Prostate gland (tissue), 2 donors: ENCODE results near the gene IL36B. TPM values are rescaled to one million over a fixed set of nuclear protein-coding genes. Genes with fewer than 3 reads are reported as not detected.

Source experiments
- DNase-seq: peaks from one replicate; pipeline ENCODE4 v3.0.0-alpha.2; 2019; ENCODE audit warnings: low spot score
- H3K27ac ChIP-seq, 2 donors: fragments of 200-600 bp; sonication (generic); 2 replicates each; pipeline ENCODE4 v1.5.1; 2017 to 2019
- H3K27me3 ChIP-seq: fragments of 200-600 bp; sonication (generic); replicated peaks from 2 replicates; pipeline ENCODE4 v1.5.1; 2019; ENCODE audit not compliant: insufficient read depth
- H3K36me3 ChIP-seq, 2 donors: fragments of 200-600 bp; sonication (generic); 1 replicate in 1 of 2; 2 replicates in 1 of 2; pipeline versions ENCODE4 v1.5.1 to v1.8.1; 2017 to 2019
- H3K4me1 ChIP-seq: fragments of 200-600 bp; sonication (generic); replicated peaks from 2 replicates; pipeline ENCODE4 v1.5.1; 2019
- H3K4me3 ChIP-seq, 2 donors: fragments of 200-600 bp; sonication (generic); 2 replicates each; pipeline ENCODE4 v1.5.1; 2017 to 2019
- H3K9me3 ChIP-seq: fragments of 200-600 bp; sonication (generic); 2 replicates; pipeline ENCODE4 v1.5.1; 2017
- POLR2A ChIP-seq: fragments of 450-650 bp; IDR thresholded peaks from one replicate; pipeline ENCODE4 v1.6.1; 2016; ENCODE audit warnings: antibody characterized with exemption, mild to moderate bottlenecking
- POLR2AphosphoS5 ChIP-seq: sonication (generic); formaldehyde crosslinking; IDR thresholded peaks from one replicate; pipeline ENCODE4 v1.6.1; 2017; ENCODE audit warnings: antibody characterized with exemption
- WGBS: methylation state at CpG from one replicate; pipeline ENCODE4 v1.1.5; 2018; 5-methylcytosine and 5-hydroxymethylcytosine counted together
- intact Hi-C: fragments of 100-400 bp; cut with DNase I; formaldehyde crosslinking; loops from one replicate; pipeline ENCODE4 v1.14.2; 2022
- total RNA-seq, 2 donors: library from RNA; depleted of rRNA; stranded (reverse); fragments of >200 nt; gene quantifications; one replicate each; pipeline ENCODE4 v1.1.0, GENCODE V29; 2016
- TF ChIP-seq, protein P1 (sequence below), 4 experiments: fragments of 200-600 bp in 2 of 4; fragments of 450-650 bp in 2 of 4; sonication (generic) in 2 of 4; IDR thresholded peaks; 1 replicate in 3 of 4; 2 replicates in 1 of 4; pipeline ENCODE4 v1.5.1; 2016 to 2019; ENCODE audit warnings: antibody characterized with exemption in 4 of 4, mild to moderate bottlenecking in 2 of 4, moderate library complexity in 2 of 4

IL36B gene
- total RNA-seq, 2 donors from 2014 or later = not detected

DNA sequence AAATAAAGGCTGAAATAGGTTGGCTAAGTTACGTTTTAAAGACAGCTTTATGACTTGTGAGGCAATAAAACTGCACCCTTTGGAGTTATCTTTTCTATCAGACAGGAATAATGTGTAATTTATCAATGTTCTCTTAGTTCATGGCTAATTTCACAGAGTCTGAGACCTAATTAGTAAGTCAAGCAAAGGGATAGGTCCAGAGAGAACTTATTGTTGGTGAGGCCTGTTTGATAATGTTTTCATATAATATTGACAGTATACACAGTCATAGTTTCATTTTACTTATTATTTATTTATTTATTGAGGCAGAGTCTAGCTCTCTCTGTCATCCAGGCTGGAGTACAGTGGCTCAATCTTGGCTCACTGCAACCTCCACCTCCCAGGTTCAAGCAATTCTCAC is 4.5 kb upstream of the IL36B start:
- TF ChIP-seq, protein P1, sequence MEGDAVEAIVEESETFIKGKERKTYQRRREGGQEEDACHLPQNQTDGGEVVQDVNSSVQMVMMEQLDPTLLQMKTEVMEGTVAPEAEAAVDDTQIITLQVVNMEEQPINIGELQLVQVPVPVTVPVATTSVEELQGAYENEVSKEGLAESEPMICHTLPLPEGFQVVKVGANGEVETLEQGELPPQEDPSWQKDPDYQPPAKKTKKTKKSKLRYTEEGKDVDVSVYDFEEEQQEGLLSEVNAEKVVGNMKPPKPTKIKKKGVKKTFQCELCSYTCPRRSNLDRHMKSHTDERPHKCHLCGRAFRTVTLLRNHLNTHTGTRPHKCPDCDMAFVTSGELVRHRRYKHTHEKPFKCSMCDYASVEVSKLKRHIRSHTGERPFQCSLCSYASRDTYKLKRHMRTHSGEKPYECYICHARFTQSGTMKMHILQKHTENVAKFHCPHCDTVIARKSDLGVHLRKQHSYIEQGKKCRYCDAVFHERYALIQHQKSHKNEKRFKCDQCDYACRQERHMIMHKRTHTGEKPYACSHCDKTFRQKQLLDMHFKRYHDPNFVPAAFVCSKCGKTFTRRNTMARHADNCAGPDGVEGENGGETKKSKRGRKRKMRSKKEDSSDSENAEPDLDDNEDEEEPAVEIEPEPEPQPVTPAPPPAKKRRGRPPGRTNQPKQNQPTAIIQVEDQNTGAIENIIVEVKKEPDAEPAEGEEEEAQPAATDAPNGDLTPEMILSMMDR (IDR thresholded peaks at IDR 0.05) = no peak
- TF ChIP-seq POLR2A (no peak), POLR2AphosphoS5 (no peak)
- DNase-seq = no peak
- 11% methylated on average over 1 of the region's 1 CpG for WGBS
- Histone ChIP-seq H3K4me3 (no peak overlapping the region), H3K4me1 (no peaks in the 10 kb centered on the region), H3K9me3 (no peaks in the 10 kb centered on the region), H3K36me3 (no peaks in the 10 kb centered on the region), H3K27me3 (no peaks in the 10 kb centered on the region), H3K27ac (no peak overlapping the region)
- intact Hi-C loops = no loop called here

DNA sequence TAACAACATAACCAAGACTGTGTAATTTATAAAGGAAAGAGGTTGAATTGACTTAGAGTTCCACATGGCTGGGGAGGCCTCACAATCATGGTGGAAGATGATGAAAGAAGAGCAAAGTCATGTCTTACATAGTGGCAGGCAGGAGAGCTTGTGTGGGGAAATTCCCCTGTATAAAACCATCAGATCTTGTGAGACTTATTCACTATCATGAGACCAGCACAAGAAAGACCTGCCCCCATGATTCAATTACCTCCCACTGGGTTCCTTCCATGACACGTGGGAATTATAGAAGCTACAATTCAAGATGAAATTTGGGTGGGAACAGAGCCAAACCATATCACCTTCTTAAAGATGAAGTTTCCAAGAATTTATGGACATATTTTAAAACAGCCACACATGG is 3.9 kb upstream of the IL36B start:
- intact Hi-C loops = no loop called here
- Histone ChIP-seq H3K27ac (no peak overlapping the region), H3K27me3 (no peaks in the 10 kb centered on the region), H3K4me3 (no peak overlapping the region), H3K9me3 (no peaks in the 10 kb centered on the region), H3K4me1 (no peaks in the 10 kb centered on the region), H3K36me3 (no peaks in the 10 kb centered on the region)
- 27% methylated on average over 1 of the region's 1 CpG for WGBS
- no peak for DNase-seq
- TF ChIP-seq, protein P1 (IDR thresholded peaks at IDR 0.05) = no peak
- TF ChIP-seq POLR2AphosphoS5 (no peak), POLR2A (no peak)

DNA sequence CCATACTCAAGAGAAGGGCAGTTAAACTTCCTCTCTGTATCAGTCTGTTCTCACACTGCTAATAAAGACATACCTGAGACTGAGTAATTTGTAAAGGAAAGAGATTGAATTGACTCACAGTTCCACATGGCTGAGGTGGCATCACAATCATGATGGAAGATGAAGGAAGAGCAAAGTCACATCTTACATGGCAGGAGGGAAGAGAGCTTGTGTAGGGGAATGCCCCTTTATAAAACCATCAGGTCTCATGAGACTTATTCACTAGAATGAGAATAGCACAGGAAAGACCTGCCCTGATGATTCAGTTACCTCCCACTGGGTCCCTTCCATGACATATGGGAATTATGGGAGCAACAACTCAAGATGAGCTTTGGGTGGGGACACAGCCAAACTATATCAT is 1.4 kb upstream of the IL36B start:
- no peak for DNase-seq
- no peaks in the 10 kb centered on the region for H3K9me3 ChIP-seq
- H3K36me3 ChIP-seq = no peaks in the 10 kb centered on the region
- TF ChIP-seq POLR2AphosphoS5 (no peak), POLR2A (no peak)
- TF ChIP-seq, protein P1 (IDR thresholded peaks at IDR 0.05) = no peak
- no peak overlapping the region for H3K4me3 ChIP-seq
- intact Hi-C loops = no loop called here
- H3K4me1 ChIP-seq = no peaks in the 10 kb centered on the region
- H3K27me3 ChIP-seq = no peaks in the 10 kb centered on the region
- no peak overlapping the region for H3K27ac ChIP-seq

DNA sequence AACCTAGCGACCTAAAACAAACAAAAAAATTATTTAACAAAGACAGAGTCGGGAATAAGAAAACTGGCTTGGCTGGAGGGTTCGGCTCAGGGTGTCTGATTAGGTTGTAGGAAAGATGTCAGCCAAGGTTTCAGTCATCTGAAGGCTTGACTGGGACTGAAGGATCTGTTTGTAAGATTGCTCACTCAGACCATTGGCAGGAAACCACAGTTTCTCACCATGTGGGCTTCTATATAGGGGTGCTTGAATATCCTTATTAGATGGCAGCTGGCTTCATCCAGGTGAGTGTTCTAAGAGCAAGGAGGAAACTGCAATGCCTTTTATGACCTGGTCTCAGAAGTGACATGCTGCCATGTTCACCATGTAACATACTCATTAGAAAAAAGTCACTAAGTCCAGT is 999 bp upstream of the IL36B start:
- Histone ChIP-seq H3K9me3 (no peaks in the 10 kb centered on the region), H3K27ac (no peak overlapping the region), H3K36me3 (no peaks in the 10 kb centered on the region), H3K4me1 (no peaks in the 10 kb centered on the region), H3K4me3 (no peak overlapping the region), H3K27me3 (no peaks in the 10 kb centered on the region)
- no peak for DNase-seq
- 82% methylated on average over 3 of the region's 3 CpGs for WGBS
- TF ChIP-seq POLR2A (no peak), POLR2AphosphoS5 (no peak)
- TF ChIP-seq, protein P1 (IDR thresholded peaks at IDR 0.05) = no peak
- intact Hi-C loops = no loop called here

DNA sequence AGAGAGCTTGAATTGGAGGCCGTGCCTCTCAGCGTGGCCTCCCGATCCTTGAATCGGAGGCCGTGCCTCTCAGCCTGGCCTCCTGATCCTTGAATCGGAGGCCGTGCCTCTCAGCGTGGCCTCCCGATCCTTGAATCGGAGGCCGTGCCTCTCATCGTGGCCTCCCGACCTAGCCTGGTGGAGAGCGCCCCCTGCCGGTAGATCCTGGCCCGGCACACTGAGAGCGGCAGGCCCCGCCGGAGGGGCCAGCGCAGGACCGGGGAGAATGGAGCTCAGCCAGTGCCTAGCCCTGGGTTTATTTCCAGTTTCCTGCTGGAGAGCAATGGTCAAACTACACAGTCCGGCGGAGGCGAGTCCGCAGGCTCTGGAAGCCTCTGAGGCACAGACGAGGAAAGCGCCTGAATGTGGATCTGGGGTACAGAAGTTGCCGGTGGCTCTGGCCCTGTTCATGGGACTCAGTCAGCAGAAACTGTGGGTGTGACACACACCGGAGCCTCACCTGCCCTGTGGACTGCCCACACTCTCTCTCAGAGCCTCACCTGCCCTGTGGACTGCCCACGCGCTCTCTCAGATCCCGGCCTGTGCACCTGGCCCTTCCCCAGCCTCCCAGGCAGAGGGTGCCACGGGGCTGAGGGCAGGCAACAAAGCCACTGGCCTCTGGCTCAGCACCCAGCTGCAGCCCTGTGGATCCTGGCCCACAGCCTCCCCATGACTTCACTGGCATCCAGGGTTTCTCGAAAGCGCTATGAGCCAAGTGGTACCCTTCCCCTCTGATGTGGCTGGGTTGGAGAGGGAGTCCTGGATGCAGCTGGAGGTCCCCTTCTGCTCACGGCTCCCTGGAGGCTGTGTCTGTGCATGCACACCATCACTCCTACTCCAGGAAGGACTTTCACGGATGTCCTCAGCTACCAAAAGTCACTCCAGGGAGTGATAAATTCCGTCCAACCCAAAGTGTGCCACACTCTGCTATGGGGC is 1.5 kb downstream of the IL36B start:
- H3K4me1 ChIP-seq = no peaks in the 10 kb centered on the region
- 95% methylated on average over 37 of the region's 38 CpGs for WGBS
- H3K27me3 ChIP-seq = no peaks in the 10 kb centered on the region
- no peaks in the 10 kb centered on the region for H3K9me3 ChIP-seq
- DNase-seq = no peak
- H3K36me3 ChIP-seq = no peaks in the 10 kb centered on the region
- no peak overlapping the region for H3K4me3 ChIP-seq
- TF ChIP-seq POLR2A (no peak), POLR2AphosphoS5 (no peak)
- TF ChIP-seq, protein P1 (IDR thresholded peaks at IDR 0.05) = no peak
- no peak overlapping the region for H3K27ac ChIP-seq
- intact Hi-C loops = no loop called here
